G401.6 (cell line): ENCODE results near the gene NARF.

Source experiments
- FAIRE-seq: peaks from 2 replicates; lab custom pipeline; 2012; peaks lifted over from hg19 to GRCh38; lab: Jason Lieb, UNC

Gene NARF

GRCh38 chr17:82434216-82434565 is 24.4 kb upstream of the NARF start:
- FAIRE-seq = no peak

GRCh38 chr17:82435103-82435502 is 23.4 kb upstream of the NARF start:
- no peak for FAIRE-seq

- no peak for FAIRE-seq
Measured at GRCh38 chr17:82435601-82436583, 22.6 kb upstream of the NARF start.

- no peak for FAIRE-seq
Measured at GRCh38 chr17:82436601-82437324, 21.8 kb upstream of the NARF start.

- FAIRE-seq = no peak
Measured at GRCh38 chr17:82437325-82437668, 21.2 kb upstream of the NARF start.

GRCh38 chr17:82438401-82439193 is 19.9 kb upstream of the NARF start:
- FAIRE-seq = no peak

- no peak for FAIRE-seq
Measured at GRCh38 chr17:82439194-82439828, 19.2 kb upstream of the NARF start.

GRCh38 chr17:82439829-82440365 is 18.6 kb upstream of the NARF start:
- no peak for FAIRE-seq

- FAIRE-seq = no peak
Measured at GRCh38 chr17:82440469-82440981, 18.0 kb upstream of the NARF start.

- no peak for FAIRE-seq
Measured at GRCh38 chr17:82440991-82441627, 17.4 kb upstream of the NARF start.

GRCh38 chr17:82441691-82442487 is 16.7 kb upstream of the NARF start:
- FAIRE-seq = no peak

- no peak for FAIRE-seq
Measured at GRCh38 chr17:82442643-82443464, 15.7 kb upstream of the NARF start.

- FAIRE-seq = no peak
Measured at GRCh38 chr17:82443465-82444283, 14.9 kb upstream of the NARF start.

GRCh38 chr17:82444284-82444893 is 14.2 kb upstream of the NARF start:
- FAIRE-seq = no peak

- no peak for FAIRE-seq
Measured at GRCh38 chr17:82444941-82445521, 13.5 kb upstream of the NARF start.

GRCh38 chr17:82445542-82445941 is 13.0 kb upstream of the NARF start:
- no peak for FAIRE-seq

GRCh38 chr17:82446124-82446523 is 12.4 kb upstream of the NARF start:
- FAIRE-seq = no peak

GRCh38 chr17:82446649-82447048 is 11.9 kb upstream of the NARF start:
- no peak for FAIRE-seq
